ENCODE results near the gene FER. TPM values are rescaled to one million over a fixed set of nuclear protein-coding genes. Genes with fewer than 3 reads are reported as not detected.
"Not testable (repeated sequence)": the region's sequence is repeated elsewhere in the genome, so short reads cannot be mapped to it uniquely, and the experiment has no call there.

Gene FER
- total RNA-seq, 1 experiment from 2014 or later, result 18.0 TPM

- H3K4me3 Mint-ChIP-seq, result no peak overlapping the region
- Histone ChIP-seq H2BK12ac (ENCODE audit: insufficient read length, low read depth, low read length) (no peak overlapping the region), H3K18ac (ENCODE audit: insufficient read length, low read depth, low read length) (no peak overlapping the region), H3K4ac (ENCODE audit: low read depth, low read length) (no peak overlapping the region), H4K91ac (ENCODE audit: insufficient read length, low read depth, low read length) (no peak overlapping the region), H3K79me1 (ENCODE audit: insufficient read depth, low read depth, low read length, poor library complexity, severe bottlenecking) (no peaks in the 10 kb centered on the region), H3K4me2 (ENCODE audit: insufficient read depth, insufficient read length, low read length) (no peak overlapping the region), H2BK120ac (ENCODE audit: low read depth, low read length, poor library complexity, severe bottlenecking) (no peak overlapping the region), H3K9me3 (ENCODE audit: control insufficient read depth, low read depth, low read length) (no peaks in the 10 kb centered on the region), H2BK5ac (ENCODE audit: insufficient read length, low read length) (no peak overlapping the region), H4K20me1 (ENCODE audit: control insufficient read depth, insufficient read depth, insufficient read length) (no peaks in the 10 kb centered on the region), H2AK5ac (ENCODE audit: insufficient read length, low read length) (no peak overlapping the region), H4K8ac (replicated peaks; ENCODE audit: insufficient read length, low read depth, low read length) (no peak overlapping the region), H3K27ac (ENCODE audit: insufficient read length, low read depth, low read length) (no peak overlapping the region), H3K56ac (ENCODE audit: insufficient read length, low read depth, low read length) (no peak overlapping the region), H2AFZ (ENCODE audit: low read length) (no peak overlapping the region), H2BK20ac (ENCODE audit: low read depth, low read length, poor library complexity, severe bottlenecking) (no peak overlapping the region), H4K5ac (ENCODE audit: insufficient read length, low read depth, low read length) (no peak overlapping the region), H3K4me1 (ENCODE audit: insufficient read depth, low read length) (no peaks in the 10 kb centered on the region), H3K14ac (ENCODE audit: insufficient read depth, low read length) (no peak overlapping the region), H2BK15ac (ENCODE audit: low read depth, low read length) (no peak overlapping the region), H3K23me2 (ENCODE audit: insufficient read length, low read depth, low read length, poor library complexity, severe bottlenecking) (no peaks in the 10 kb centered on the region), H3T11ph (ENCODE audit: low read length) (no peak overlapping the region), H3K9ac (ENCODE audit: extremely low read depth, insufficient read length, low read length) (no peak overlapping the region), H3K27me3 (ENCODE audit: insufficient read depth, low read length) (no peaks in the 10 kb centered on the region), H3K23ac (ENCODE audit: insufficient read length, low read depth, low read length) (no peak overlapping the region), H3K79me2 (ENCODE audit: insufficient read depth, low read length) (no peaks in the 10 kb centered on the region)
- H3K27ac Mint-ChIP-seq, result no peak overlapping the region
- DNase-seq, result no peak
- no CpG with 5 or more reads among the region's 1 CpG for WGBS (ENCODE audit: extremely low coverage, insufficient read length, low lambda C conversion rate)
- H3K27me3 Mint-ChIP-seq (ENCODE audit: low read depth), result no peaks in the 10 kb centered on the region
- TF ChIP-seq, protein P1, sequence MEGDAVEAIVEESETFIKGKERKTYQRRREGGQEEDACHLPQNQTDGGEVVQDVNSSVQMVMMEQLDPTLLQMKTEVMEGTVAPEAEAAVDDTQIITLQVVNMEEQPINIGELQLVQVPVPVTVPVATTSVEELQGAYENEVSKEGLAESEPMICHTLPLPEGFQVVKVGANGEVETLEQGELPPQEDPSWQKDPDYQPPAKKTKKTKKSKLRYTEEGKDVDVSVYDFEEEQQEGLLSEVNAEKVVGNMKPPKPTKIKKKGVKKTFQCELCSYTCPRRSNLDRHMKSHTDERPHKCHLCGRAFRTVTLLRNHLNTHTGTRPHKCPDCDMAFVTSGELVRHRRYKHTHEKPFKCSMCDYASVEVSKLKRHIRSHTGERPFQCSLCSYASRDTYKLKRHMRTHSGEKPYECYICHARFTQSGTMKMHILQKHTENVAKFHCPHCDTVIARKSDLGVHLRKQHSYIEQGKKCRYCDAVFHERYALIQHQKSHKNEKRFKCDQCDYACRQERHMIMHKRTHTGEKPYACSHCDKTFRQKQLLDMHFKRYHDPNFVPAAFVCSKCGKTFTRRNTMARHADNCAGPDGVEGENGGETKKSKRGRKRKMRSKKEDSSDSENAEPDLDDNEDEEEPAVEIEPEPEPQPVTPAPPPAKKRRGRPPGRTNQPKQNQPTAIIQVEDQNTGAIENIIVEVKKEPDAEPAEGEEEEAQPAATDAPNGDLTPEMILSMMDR (conservative IDR thresholded peaks at IDR 0.05), result no peak
- H3K9me3 Mint-ChIP-seq, result peaks cover 29 to 42% of the 10 kb centered on the region in 2 experiments
- H3K4me1 Mint-ChIP-seq, result no peaks in the 10 kb centered on the region
- H3K36me3 Mint-ChIP-seq (ENCODE audit: insufficient read depth in 1 of 3, low read depth in 3 of 3), result peaks cover 24 to 45% (median 43%) of the 10 kb centered on the region in 3 experiments
These were observed 242.2 kb downstream of the FER start for GRCh38 chr5:108989761-108990392.

DNA sequence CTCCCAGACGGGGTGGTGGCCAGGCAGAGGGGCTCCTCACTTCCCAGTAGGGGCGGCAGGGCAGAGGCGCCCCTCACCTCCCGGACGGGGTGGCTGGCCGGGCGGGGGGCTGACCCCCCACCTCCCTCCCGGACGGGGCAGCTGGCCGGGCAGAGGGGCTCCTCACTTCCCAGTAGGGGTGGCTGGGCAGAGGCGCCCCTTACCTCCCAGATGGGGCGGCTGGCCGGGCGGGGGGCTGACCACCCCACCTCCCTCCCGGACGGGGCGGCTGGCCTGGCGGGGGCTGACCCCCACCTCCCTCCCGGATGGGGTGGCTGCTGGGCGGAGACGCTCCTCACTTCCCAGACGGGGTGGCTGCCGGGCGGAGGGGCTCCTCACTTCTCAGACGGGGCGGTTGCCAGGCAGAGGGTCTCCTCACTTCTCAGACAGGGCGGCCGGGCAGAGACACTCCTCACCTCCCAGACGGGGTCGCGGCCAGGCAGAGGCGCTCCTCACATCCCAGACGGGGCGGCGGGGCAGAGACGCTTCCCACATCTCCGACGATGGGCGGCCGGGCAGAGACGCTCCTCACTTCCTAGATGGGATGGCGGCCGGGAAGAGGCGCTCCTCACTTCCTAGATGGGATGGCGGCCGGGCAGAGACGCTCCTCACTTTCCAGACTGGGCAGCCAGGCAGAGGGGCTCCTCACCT is 244.8 kb downstream of the FER start:
- H3K18ac ChIP-seq (ENCODE audit: insufficient read length, low read depth, low read length); H4K5ac ChIP-seq (ENCODE audit: insufficient read length, low read depth, low read length); DNase-seq; H2BK15ac ChIP-seq (ENCODE audit: low read depth, low read length); H2BK12ac ChIP-seq (ENCODE audit: insufficient read length, low read depth, low read length); H3K27ac Mint-ChIP-seq; H3K14ac ChIP-seq (ENCODE audit: insufficient read depth, low read length); H3K4me3 Mint-ChIP-seq; H3K4ac ChIP-seq (ENCODE audit: low read depth, low read length); H2BK20ac ChIP-seq (ENCODE audit: low read depth, low read length, poor library complexity, severe bottlenecking); H4K20me1 ChIP-seq (ENCODE audit: control insufficient read depth, insufficient read depth, insufficient read length); H2BK5ac ChIP-seq (ENCODE audit: insufficient read length, low read length); H3K4me2 ChIP-seq (ENCODE audit: insufficient read depth, insufficient read length, low read length); H3K4me1 Mint-ChIP-seq; H3T11ph ChIP-seq (ENCODE audit: low read length); H3K27me3 ChIP-seq (ENCODE audit: insufficient read depth, low read length); H3K56ac ChIP-seq (ENCODE audit: insufficient read length, low read depth, low read length); H2AK5ac ChIP-seq (ENCODE audit: insufficient read length, low read length); H3K9me3 ChIP-seq (ENCODE audit: control insufficient read depth, low read depth, low read length); H3K27me3 Mint-ChIP-seq (ENCODE audit: low read depth); H2BK120ac ChIP-seq (ENCODE audit: low read depth, low read length, poor library complexity, severe bottlenecking); H3K79me1 ChIP-seq (ENCODE audit: insufficient read depth, low read depth, low read length, poor library complexity, severe bottlenecking); H3K27ac ChIP-seq (ENCODE audit: insufficient read length, low read depth, low read length); H3K4me1 ChIP-seq (ENCODE audit: insufficient read depth, low read length); H3K9ac ChIP-seq (ENCODE audit: extremely low read depth, insufficient read length, low read length); H3K23me2 ChIP-seq (ENCODE audit: insufficient read length, low read depth, low read length, poor library complexity, severe bottlenecking); H2AFZ ChIP-seq (ENCODE audit: low read length); H4K8ac ChIP-seq (replicated peaks; ENCODE audit: insufficient read length, low read depth, low read length); H4K91ac ChIP-seq (ENCODE audit: insufficient read length, low read depth, low read length); H3K79me2 ChIP-seq (ENCODE audit: insufficient read depth, low read length); H3K23ac ChIP-seq (ENCODE audit: insufficient read length, low read depth, low read length): not testable (repeated sequence)
- WGBS (ENCODE audit: extremely low coverage, insufficient read length, low lambda C conversion rate), result no CpG with 5 or more reads among the region's 47 CpGs
- Mint-ChIP-seq H3K36me3 (ENCODE audit: insufficient read depth in 1 of 3, low read depth in 3 of 3) (peaks cover 24 to 51% (median 37%) of the 10 kb centered on the region in 3 experiments), H3K9me3 (peaks cover 43 to 46% of the 10 kb centered on the region in 2 experiments)
